Endothelial cell of umbilical vein (primary cell): ENCODE measurements around the gene MBOAT2. TPM values are rescaled to one million over a fixed set of nuclear protein-coding genes. Genes with fewer than 3 reads are reported as not detected.

ENCODE experiments used
- BruUV-seq: library from RNA; stranded (reverse); fragments of 400-500 nt; replicated peaks from 2 replicates; lab custom pipeline; 2021; lab: Mats Ljungman, UMichigan
- CTCF ChIA-PET: fragments of 300-600, 350-600 bp; sonication (Branson Sonifier 250); formaldehyde crosslinking; loops from one replicate; lab custom pipeline; 2021; ENCODE audit warnings: antibody characterized with exemption, inconsistent platforms; lab: Charles Lee
- POLR2A ChIA-PET: fragments of 300-600, 350-600 bp; sonication (Branson Sonifier 250); formaldehyde crosslinking; loops from one replicate; lab custom pipeline; 2021; ENCODE audit warnings: antibody characterized with exemption, inconsistent platforms; lab: Charles Lee
- DNase-seq: peaks from one replicate; pipeline ENCODE4 v3.0.0-alpha.2; 2011; ENCODE audit warnings: low read depth, low spot score
- FAIRE-seq: peaks from 2 replicates; lab custom pipeline; 2011; peaks lifted over from hg19 to GRCh38; lab: Jason Lieb, UNC
- H2AFZ ChIP-seq: 2 replicates; pipeline ENCODE4 v1.6.0; 2012; ENCODE audit warnings: low read depth, low read length, control low read depth, inconsistent platforms
- H3K27ac ChIP-seq: 2 replicates; pipeline ENCODE4 v1.5.1; 2011; ENCODE audit warnings: low read depth, mild to moderate bottlenecking, control low read depth, low read length, moderate library complexity; ENCODE audit not compliant: insufficient read depth
- H3K27me3 ChIP-seq, 2 experiments: 2 replicates each; pipeline versions ENCODE4 v1.6.0 to v1.6.1; 2011; ENCODE audit warnings: low read length in 2 of 2, mixed read lengths in 1 of 2; ENCODE audit not compliant: control insufficient read depth in 2 of 2, insufficient read depth in 2 of 2
- H3K36me3 ChIP-seq, 2 experiments: 2 replicates in 1 of 2; 3 replicates in 1 of 2; pipeline ENCODE4 v1.5.1; 2011; ENCODE audit warnings: low read length in 2 of 2, mild to moderate bottlenecking in 1 of 2, moderate library complexity in 1 of 2; ENCODE audit not compliant: control insufficient read depth in 2 of 2, insufficient read depth in 2 of 2; ENCODE audit errors: extremely low read depth in 1 of 2
- H3K4me1 ChIP-seq: 3 replicates; pipeline ENCODE4 v1.5.1; 2011; ENCODE audit warnings: mild to moderate bottlenecking, low read length; ENCODE audit not compliant: control insufficient read depth, insufficient read depth; ENCODE audit errors: extremely low read depth
- H3K4me2 ChIP-seq: 2 replicates; pipeline ENCODE4 v1.6.1; 2011; ENCODE audit warnings: low read length, control low read depth, mixed read lengths; ENCODE audit not compliant: insufficient read depth
- H3K4me3 ChIP-seq, 3 experiments: fragments of 200-600 bp in 1 of 3; sonication (generic), shearing (Covaris generic) in 1 of 3; replicated peaks in 1 of 3; 2 replicates each; pipeline ENCODE4 v1.5.1; 2011 to 2016; ENCODE audit warnings: control low read depth in 3 of 3, low read length in 3 of 3, mild to moderate bottlenecking in 2 of 3, inconsistent platforms in 1 of 3, low read depth in 1 of 3, moderate library complexity in 1 of 3; ENCODE audit not compliant: insufficient read depth in 1 of 3
- H3K79me2 ChIP-seq: 2 replicates; pipeline ENCODE4 v1.6.0; 2012; ENCODE audit warnings: low read length, inconsistent platforms; ENCODE audit not compliant: control insufficient read depth, insufficient read depth
- H3K9ac ChIP-seq: replicated peaks from 2 replicates; pipeline ENCODE3; 2011; ENCODE audit warnings: low read length, control low read depth; ENCODE audit not compliant: insufficient read depth; ENCODE audit errors: extremely low read depth
- H3K9me1 ChIP-seq: replicated peaks from 3 replicates; pipeline ENCODE4 v1.6.0; 2011; ENCODE audit warnings: mild to moderate bottlenecking, low read length; ENCODE audit not compliant: control insufficient read depth, insufficient read depth; ENCODE audit errors: extremely low read depth
- H3K9me3 ChIP-seq: replicated peaks from 2 replicates; pipeline ENCODE4 v1.5.1; 2012; ENCODE audit warnings: low read length, inconsistent platforms; ENCODE audit not compliant: control insufficient read depth, insufficient read depth
- H4K20me1 ChIP-seq: replicated peaks from 2 replicates; pipeline ENCODE3; 2011; ENCODE audit warnings: mild to moderate bottlenecking, low read length; ENCODE audit not compliant: control insufficient read depth, insufficient read depth; ENCODE audit errors: extremely low read depth
- CTCF ChIP-seq, 2 donors: IDR thresholded peaks; 1 replicate in 1 of 2; 2 replicates in 1 of 2; pipeline ENCODE4 v1.5.1; 2011; ENCODE audit warnings: low read length in 2 of 2, mild to moderate bottlenecking in 2 of 2, moderate library complexity in 2 of 2, control low read depth in 1 of 2, inconsistent platforms in 1 of 2, low read depth in 1 of 2; ENCODE audit not compliant: insufficient read depth in 1 of 2; ENCODE audit errors: extremely low read depth in 1 of 2
- EZH2 ChIP-seq: IDR thresholded peaks from 2 replicates; pipeline ENCODE4 v1.6.1; 2012; ENCODE audit warnings: borderline replicate concordance, low read depth, mild to moderate bottlenecking, moderate library complexity, low read length, inconsistent platforms; ENCODE audit not compliant: severe bottlenecking
- FOS ChIP-seq: IDR thresholded peaks from 2 replicates; pipeline ENCODE4 v1.6.1; 2011; ENCODE audit warnings: mild to moderate bottlenecking, low read length, moderate library complexity, borderline replicate concordance; ENCODE audit not compliant: insufficient read depth
- GATA2 ChIP-seq: IDR thresholded peaks from 2 replicates; pipeline ENCODE4 v1.7.0; 2011; ENCODE audit warnings: low read depth, mild to moderate bottlenecking, moderate library complexity, mixed read lengths, low read length; ENCODE audit not compliant: insufficient read length, insufficient read depth
- JUN ChIP-seq: IDR thresholded peaks from 2 replicates; pipeline ENCODE4 v1.6.1; 2011; ENCODE audit warnings: borderline replicate concordance, low read depth; ENCODE audit not compliant: insufficient read length, insufficient read depth
- MAX ChIP-seq: IDR thresholded peaks from 2 replicates; pipeline ENCODE4 v1.6.1; 2011; ENCODE audit not compliant: insufficient read depth, insufficient read length
- MYC ChIP-seq: IDR thresholded peaks from one replicate; pipeline ENCODE4 v1.6.1; 2011; ENCODE audit warnings: mild to moderate bottlenecking, low read depth, low read length
- POLR2A ChIP-seq: IDR thresholded peaks from 2 replicates; pipeline ENCODE4 v1.6.1; 2012; ENCODE audit warnings: low read depth, mild to moderate bottlenecking, control low read depth, low read length
- POLR2AphosphoS5 ChIP-seq: IDR thresholded peaks from 2 replicates; pipeline ENCODE4 v1.6.1; 2012; ENCODE audit warnings: low read depth, mild to moderate bottlenecking, control low read depth, low read length, moderate library complexity; ENCODE audit not compliant: insufficient read depth
- dilution Hi-C: fragments of 300-500 bp; cut with MboI; formaldehyde crosslinking; loops from one replicate; pipeline ENCODE4 v1.15.0; 2019; ENCODE audit warnings: low sequenced_read_pairs; ENCODE audit not compliant: extremely low pct_ligation_motif_present
- intact Hi-C: fragments of 100-400 bp; cut with micrococcal nuclease; formaldehyde crosslinking; loops from one replicate; pipeline ENCODE4 v1.10.0; 2022
- polyA plus RNA-seq, 4 experiments: library from polyadenylated mRNA; depleted of rRNA in 3 of 4; stranded (reverse) in 3 of 4; unstranded in 1 of 4; fragments of >200 nt; gene quantifications; 2 replicates each; pipeline versions ENCODE4 v1.2.1 to v1.2.3, GENCODE V29; 2011 to 2012; ENCODE audit warnings: missing spikeins in 1 of 4
- total RNA-seq: library from RNA; stranded (reverse); gene quantifications from 2 replicates; pipeline ENCODE4 v1.2.3, GENCODE V29; 2021

The MBOAT2 gene
- total and polyA plus RNA-seq, 2 donors (not counting 3 experiments of a cell fraction or from before 2014, with no cell fraction given): 10.9 to 22.1 TPM

GRCh38 chr2:8954990-8955389 is 48.5 kb downstream of the MBOAT2 start:
- ChIA-PET CTCF (no interaction called here), POLR2A (no interaction called here)
- H3K27ac ChIP-seq: no peak overlapping the region
- H2AFZ ChIP-seq: no peak overlapping the region
- TF ChIP-seq POLR2AphosphoS5 (no peak), FOS (no peak), MYC (no peak), CTCF (IDR thresholded peaks at IDR 0.05; ENCODE audit: extremely low read depth in 1 of 2, insufficient read depth in 1 of 2, low read depth in 1 of 2, low read length in 2 of 2) (no peak), JUN (no peak), GATA2 (no peak), MAX (no peak), POLR2A (no peak), EZH2 (no peak)
- dilution Hi-C loops (no loop called here), intact Hi-C loops (no loop called here)
- H3K27me3 ChIP-seq: no peaks in the 10 kb centered on the region
- no peaks in the 10 kb centered on the region for H3K9me3 ChIP-seq
- DNase-seq: no peak
- H3K4me3 ChIP-seq: no peak overlapping the region
- no peaks in the 10 kb centered on the region for H3K9me1 ChIP-seq
- no peak overlapping the region for H3K9ac ChIP-seq
- FAIRE-seq: no peak
- no peaks in the 10 kb centered on the region for H4K20me1 ChIP-seq
- no TSS peak for BruUV-seq
- no peaks in the 10 kb centered on the region for H3K36me3 ChIP-seq
- no peak overlapping the region for H3K4me2 ChIP-seq
- H3K4me1 ChIP-seq: no peaks in the 10 kb centered on the region
- H3K79me2 ChIP-seq: no peaks in the 10 kb centered on the region
